Endothelial cell of umbilical vein (primary cell): ENCODE results near the gene NIPA2. TPM values are rescaled to one million over a fixed set of nuclear protein-coding genes. Genes with fewer than 3 reads are reported as not detected.

Experiments
- BruUV-seq: library from RNA; stranded (reverse); fragments of 400-500 nt; replicated peaks from 2 replicates; lab custom pipeline; 2021; lab: Mats Ljungman, UMichigan
- CTCF ChIA-PET: fragments of 300-600, 350-600 bp; sonication (Branson Sonifier 250); formaldehyde crosslinking; loops from one replicate; lab custom pipeline; 2021; ENCODE audit warnings: antibody characterized with exemption, inconsistent platforms; lab: Charles Lee
- POLR2A ChIA-PET: fragments of 300-600, 350-600 bp; sonication (Branson Sonifier 250); formaldehyde crosslinking; loops from one replicate; lab custom pipeline; 2021; ENCODE audit warnings: antibody characterized with exemption, inconsistent platforms; lab: Charles Lee
- DNase-seq: peaks from one replicate; pipeline ENCODE4 v3.0.0-alpha.2; 2011; ENCODE audit warnings: low read depth, low spot score
- FAIRE-seq: peaks from 2 replicates; lab custom pipeline; 2011; peaks lifted over from hg19 to GRCh38; lab: Jason Lieb, UNC
- H2AFZ ChIP-seq: 2 replicates; pipeline ENCODE4 v1.6.0; 2012; ENCODE audit warnings: low read depth, low read length, control low read depth, inconsistent platforms
- H3K27ac ChIP-seq: 2 replicates; pipeline ENCODE4 v1.5.1; 2011; ENCODE audit warnings: low read depth, mild to moderate bottlenecking, control low read depth, low read length, moderate library complexity; ENCODE audit not compliant: insufficient read depth
- H3K27me3 ChIP-seq, 2 experiments: 2 replicates each; pipeline versions ENCODE4 v1.6.0 to v1.6.1; 2011; ENCODE audit warnings: low read length in 2 of 2, mixed read lengths in 1 of 2; ENCODE audit not compliant: control insufficient read depth in 2 of 2, insufficient read depth in 2 of 2
- H3K36me3 ChIP-seq, 2 experiments: 2 replicates in 1 of 2; 3 replicates in 1 of 2; pipeline ENCODE4 v1.5.1; 2011; ENCODE audit warnings: low read length in 2 of 2, mild to moderate bottlenecking in 1 of 2, moderate library complexity in 1 of 2; ENCODE audit not compliant: control insufficient read depth in 2 of 2, insufficient read depth in 2 of 2; ENCODE audit errors: extremely low read depth in 1 of 2
- H3K4me1 ChIP-seq: 3 replicates; pipeline ENCODE4 v1.5.1; 2011; ENCODE audit warnings: mild to moderate bottlenecking, low read length; ENCODE audit not compliant: control insufficient read depth, insufficient read depth; ENCODE audit errors: extremely low read depth
- H3K4me2 ChIP-seq: 2 replicates; pipeline ENCODE4 v1.6.1; 2011; ENCODE audit warnings: low read length, control low read depth, mixed read lengths; ENCODE audit not compliant: insufficient read depth
- H3K4me3 ChIP-seq, 3 experiments: fragments of 200-600 bp in 1 of 3; sonication (generic), shearing (Covaris generic) in 1 of 3; replicated peaks in 1 of 3; 2 replicates each; pipeline ENCODE4 v1.5.1; 2011 to 2016; ENCODE audit warnings: control low read depth in 3 of 3, low read length in 3 of 3, mild to moderate bottlenecking in 2 of 3, inconsistent platforms in 1 of 3, low read depth in 1 of 3, moderate library complexity in 1 of 3; ENCODE audit not compliant: insufficient read depth in 1 of 3
- H3K79me2 ChIP-seq: 2 replicates; pipeline ENCODE4 v1.6.0; 2012; ENCODE audit warnings: low read length, inconsistent platforms; ENCODE audit not compliant: control insufficient read depth, insufficient read depth
- H3K9ac ChIP-seq: replicated peaks from 2 replicates; pipeline ENCODE3; 2011; ENCODE audit warnings: low read length, control low read depth; ENCODE audit not compliant: insufficient read depth; ENCODE audit errors: extremely low read depth
- H3K9me1 ChIP-seq: replicated peaks from 3 replicates; pipeline ENCODE4 v1.6.0; 2011; ENCODE audit warnings: mild to moderate bottlenecking, low read length; ENCODE audit not compliant: control insufficient read depth, insufficient read depth; ENCODE audit errors: extremely low read depth
- H3K9me3 ChIP-seq: replicated peaks from 2 replicates; pipeline ENCODE4 v1.5.1; 2012; ENCODE audit warnings: low read length, inconsistent platforms; ENCODE audit not compliant: control insufficient read depth, insufficient read depth
- H4K20me1 ChIP-seq: replicated peaks from 2 replicates; pipeline ENCODE3; 2011; ENCODE audit warnings: mild to moderate bottlenecking, low read length; ENCODE audit not compliant: control insufficient read depth, insufficient read depth; ENCODE audit errors: extremely low read depth
- CTCF ChIP-seq, 2 donors: IDR thresholded peaks; 1 replicate in 1 of 2; 2 replicates in 1 of 2; pipeline ENCODE4 v1.5.1; 2011; ENCODE audit warnings: low read length in 2 of 2, mild to moderate bottlenecking in 2 of 2, moderate library complexity in 2 of 2, control low read depth in 1 of 2, inconsistent platforms in 1 of 2, low read depth in 1 of 2; ENCODE audit not compliant: insufficient read depth in 1 of 2; ENCODE audit errors: extremely low read depth in 1 of 2
- EZH2 ChIP-seq: IDR thresholded peaks from 2 replicates; pipeline ENCODE4 v1.6.1; 2012; ENCODE audit warnings: borderline replicate concordance, low read depth, mild to moderate bottlenecking, moderate library complexity, low read length, inconsistent platforms; ENCODE audit not compliant: severe bottlenecking
- FOS ChIP-seq: IDR thresholded peaks from 2 replicates; pipeline ENCODE4 v1.6.1; 2011; ENCODE audit warnings: mild to moderate bottlenecking, low read length, moderate library complexity, borderline replicate concordance; ENCODE audit not compliant: insufficient read depth
- GATA2 ChIP-seq: IDR thresholded peaks from 2 replicates; pipeline ENCODE4 v1.7.0; 2011; ENCODE audit warnings: low read depth, mild to moderate bottlenecking, moderate library complexity, mixed read lengths, low read length; ENCODE audit not compliant: insufficient read length, insufficient read depth
- JUN ChIP-seq: IDR thresholded peaks from 2 replicates; pipeline ENCODE4 v1.6.1; 2011; ENCODE audit warnings: borderline replicate concordance, low read depth; ENCODE audit not compliant: insufficient read length, insufficient read depth
- MAX ChIP-seq: IDR thresholded peaks from 2 replicates; pipeline ENCODE4 v1.6.1; 2011; ENCODE audit not compliant: insufficient read depth, insufficient read length
- MYC ChIP-seq: IDR thresholded peaks from one replicate; pipeline ENCODE4 v1.6.1; 2011; ENCODE audit warnings: mild to moderate bottlenecking, low read depth, low read length
- POLR2AphosphoS5 ChIP-seq: IDR thresholded peaks from 2 replicates; pipeline ENCODE4 v1.6.1; 2012; ENCODE audit warnings: low read depth, mild to moderate bottlenecking, control low read depth, low read length, moderate library complexity; ENCODE audit not compliant: insufficient read depth
- dilution Hi-C: fragments of 300-500 bp; cut with MboI; formaldehyde crosslinking; loops from one replicate; pipeline ENCODE4 v1.15.0; 2019; ENCODE audit warnings: low sequenced_read_pairs; ENCODE audit not compliant: extremely low pct_ligation_motif_present
- intact Hi-C: fragments of 100-400 bp; cut with micrococcal nuclease; formaldehyde crosslinking; loops from one replicate; pipeline ENCODE4 v1.10.0; 2022
- polyA plus RNA-seq, 4 experiments: library from polyadenylated mRNA; depleted of rRNA in 3 of 4; stranded (reverse) in 3 of 4; unstranded in 1 of 4; fragments of >200 nt; gene quantifications; 2 replicates each; pipeline versions ENCODE4 v1.2.1 to v1.2.3, GENCODE V29; 2011 to 2012; ENCODE audit warnings: missing spikeins in 1 of 4
- total RNA-seq: library from RNA; stranded (reverse); gene quantifications from 2 replicates; pipeline ENCODE4 v1.2.3, GENCODE V29; 2021

The NIPA2 gene
- total and polyA plus RNA-seq, 2 donors (not counting 3 experiments of a cell fraction or from before 2014, with no cell fraction given): 55.2 to 75.7 TPM

GRCh38 chr15:22902981-22903380 is 64.5 kb downstream of the NIPA2 start:
- Histone ChIP-seq H2AFZ (no peak overlapping the region), H3K9me3 (no peaks in the 10 kb centered on the region), H3K9me1 (no peaks in the 10 kb centered on the region), H3K4me1 (no peaks in the 10 kb centered on the region), H3K36me3 (peaks cover 8 to 20% of the 10 kb centered on the region in 2 experiments), H3K27me3 (no peaks in the 10 kb centered on the region), H3K27ac (no peak overlapping the region), H3K4me2 (no peak overlapping the region), H3K79me2 (no peaks in the 10 kb centered on the region), H3K9ac (no peak overlapping the region), H4K20me1 (no peaks in the 10 kb centered on the region), H3K4me3 (no peak overlapping the region)
- dilution Hi-C loops: no loop called here
- intact Hi-C loops: no loop called here
- ChIA-PET POLR2A (no interaction called here), CTCF (no interaction called here)
- FAIRE-seq: no peak
- DNase-seq: no peak
- BruUV-seq: no TSS peak
- TF ChIP-seq FOS: no peak
- no peak for TF ChIP-seq GATA2
- TF ChIP-seq POLR2AphosphoS5: no peak
- no peak for TF ChIP-seq MAX
- TF ChIP-seq MYC: no peak
- no peak for TF ChIP-seq CTCF (IDR thresholded peaks at IDR 0.05; ENCODE audit: extremely low read depth in 1 of 2, insufficient read depth in 1 of 2, low read depth in 1 of 2, low read length in 2 of 2)
- no peak for TF ChIP-seq JUN
- TF ChIP-seq EZH2: no peak
